Panc1 (cell line): ENCODE measurements around the gene SLC25A39. TPM values are rescaled to one million over a fixed set of nuclear protein-coding genes. Genes with fewer than 3 reads are reported as not detected.

Experiments
- ATAC-seq: fragments of 200-7000 bp; cut with Tn5 transposase; 2 replicates; pipeline ENCODE4 v1.9.1; 2020; ENCODE audit warnings: mild to moderate bottlenecking, moderate library complexity
- BruUV-seq: library from RNA; stranded (reverse); fragments of 400-500 nt; replicated peaks from 2 replicates; lab custom pipeline; 2021; lab: Mats Ljungman, UMichigan
- CTCF ChIA-PET: fragments of 300-600 bp; sonication (Branson Sonifier 250); formaldehyde crosslinking; loops from one replicate; lab custom pipeline; 2022; ENCODE audit warnings: antibody characterized with exemption; lab: Charles Lee
- POLR2A ChIA-PET: fragments of 300-600 bp; sonication (Branson Sonifier 250); formaldehyde crosslinking; loops from one replicate; lab custom pipeline; 2022; ENCODE audit warnings: antibody characterized with exemption; lab: Charles Lee
- DNase-seq: peaks from one replicate; pipeline ENCODE4 v3.0.0-alpha.2; 2010; ENCODE audit warnings: low read depth, low spot score
- H3K27ac ChIP-seq: 2 replicates; pipeline ENCODE4 v1.5.1; 2011; ENCODE audit warnings: mild to moderate bottlenecking, low read length, inconsistent platforms
- H3K27me3 ChIP-seq: fragments of 200-500 bp; sonication (Bioruptor generic); 2 replicates; pipeline ENCODE4 v1.6.0; 2014; ENCODE audit warnings: low read length, inconsistent platforms; ENCODE audit not compliant: control insufficient read depth, insufficient read depth
- H3K36me3 ChIP-seq: fragments of 200-500 bp; sonication (Bioruptor generic); 2 replicates; pipeline ENCODE4 v1.5.1; 2014; ENCODE audit warnings: inconsistent platforms, mild to moderate bottlenecking, low read length, moderate library complexity; ENCODE audit not compliant: control insufficient read depth, insufficient read depth
- H3K4me1 ChIP-seq: 2 replicates; pipeline ENCODE4 v1.5.1; 2011; ENCODE audit warnings: inconsistent platforms, mild to moderate bottlenecking, low read length, moderate library complexity; ENCODE audit not compliant: control insufficient read depth, insufficient read depth
- H3K4me3 ChIP-seq, 2 experiments: 2 replicates each; pipeline ENCODE4 v1.5.1; 2011 to 2012; ENCODE audit warnings: low read depth in 2 of 2, low read length in 2 of 2, mild to moderate bottlenecking in 2 of 2, inconsistent platforms in 1 of 2, moderate library complexity in 1 of 2
- H3K9me3 ChIP-seq: fragments of 200-500 bp; sonication (Bioruptor generic); 2 replicates; pipeline ENCODE4 v1.5.1; 2014; ENCODE audit warnings: low read depth, mild to moderate bottlenecking, inconsistent platforms, low read length, moderate library complexity; ENCODE audit not compliant: control insufficient read depth, insufficient read depth
- POLR2AphosphoS5 ChIP-seq: IDR thresholded peaks from 2 replicates; pipeline ENCODE4 v1.6.1; 2012; ENCODE audit warnings: mild to moderate bottlenecking, low read depth, low read length, moderate library complexity
- SIN3A ChIP-seq: IDR thresholded peaks from 2 replicates; pipeline ENCODE4 v1.6.1; 2012; ENCODE audit warnings: low read depth, mild to moderate bottlenecking, low read length, moderate library complexity, borderline replicate concordance; ENCODE audit not compliant: insufficient read depth
- TCF7L2 ChIP-seq: IDR thresholded peaks from 2 replicates; pipeline ENCODE4 v1.6.1; 2011; ENCODE audit warnings: mild to moderate bottlenecking, low read depth, low read length, inconsistent platforms
- in situ Hi-C: cut with HindIII; loops from 2 replicates; pipeline ENCODE4 v1.10.0; 2016; ENCODE audit warnings: low sequenced_read_pairs, low pct_unique_long_range_greater_than_20kb
- intact Hi-C: fragments of 100-400 bp; cut with micrococcal nuclease; formaldehyde crosslinking; loops from one replicate; pipeline ENCODE4 v1.10.0; 2022; ENCODE audit not compliant: unreplicated experiment
- total RNA-seq: library from RNA; stranded (reverse); gene quantifications from one replicate; pipeline ENCODE4 v1.2.1, GENCODE V29; 2021; ENCODE audit not compliant: unreplicated experiment
- TF ChIP-seq, protein P1 (sequence below), 2 experiments: IDR thresholded peaks; 2 replicates each; pipeline ENCODE4 v1.6.1; 2011 to 2012; ENCODE audit warnings: low read depth in 2 of 2, control low read depth in 1 of 2, low read length in 1 of 2, mild to moderate bottlenecking in 1 of 2, moderate library complexity in 1 of 2; ENCODE audit not compliant: insufficient read depth in 1 of 2
- TF ChIP-seq, protein P2 (sequence below): fragments of 450-650 bp; IDR thresholded peaks from 2 replicates; pipeline ENCODE4 v1.5.1; 2017; ENCODE audit warnings: mild to moderate bottlenecking

The SLC25A39 gene
- total RNA-seq, 1 experiment from 2014 or later = 138 TPM

- H3K4me1 ChIP-seq = no peaks in the 10 kb centered on the region; the same call in none of the 2 replicates
- H3K9me3 ChIP-seq = no peaks in the 10 kb centered on the region
- no peak overlapping the region for H3K27ac ChIP-seq
- TF ChIP-seq TCF7L2 = no peak
- TF ChIP-seq, protein P1, sequence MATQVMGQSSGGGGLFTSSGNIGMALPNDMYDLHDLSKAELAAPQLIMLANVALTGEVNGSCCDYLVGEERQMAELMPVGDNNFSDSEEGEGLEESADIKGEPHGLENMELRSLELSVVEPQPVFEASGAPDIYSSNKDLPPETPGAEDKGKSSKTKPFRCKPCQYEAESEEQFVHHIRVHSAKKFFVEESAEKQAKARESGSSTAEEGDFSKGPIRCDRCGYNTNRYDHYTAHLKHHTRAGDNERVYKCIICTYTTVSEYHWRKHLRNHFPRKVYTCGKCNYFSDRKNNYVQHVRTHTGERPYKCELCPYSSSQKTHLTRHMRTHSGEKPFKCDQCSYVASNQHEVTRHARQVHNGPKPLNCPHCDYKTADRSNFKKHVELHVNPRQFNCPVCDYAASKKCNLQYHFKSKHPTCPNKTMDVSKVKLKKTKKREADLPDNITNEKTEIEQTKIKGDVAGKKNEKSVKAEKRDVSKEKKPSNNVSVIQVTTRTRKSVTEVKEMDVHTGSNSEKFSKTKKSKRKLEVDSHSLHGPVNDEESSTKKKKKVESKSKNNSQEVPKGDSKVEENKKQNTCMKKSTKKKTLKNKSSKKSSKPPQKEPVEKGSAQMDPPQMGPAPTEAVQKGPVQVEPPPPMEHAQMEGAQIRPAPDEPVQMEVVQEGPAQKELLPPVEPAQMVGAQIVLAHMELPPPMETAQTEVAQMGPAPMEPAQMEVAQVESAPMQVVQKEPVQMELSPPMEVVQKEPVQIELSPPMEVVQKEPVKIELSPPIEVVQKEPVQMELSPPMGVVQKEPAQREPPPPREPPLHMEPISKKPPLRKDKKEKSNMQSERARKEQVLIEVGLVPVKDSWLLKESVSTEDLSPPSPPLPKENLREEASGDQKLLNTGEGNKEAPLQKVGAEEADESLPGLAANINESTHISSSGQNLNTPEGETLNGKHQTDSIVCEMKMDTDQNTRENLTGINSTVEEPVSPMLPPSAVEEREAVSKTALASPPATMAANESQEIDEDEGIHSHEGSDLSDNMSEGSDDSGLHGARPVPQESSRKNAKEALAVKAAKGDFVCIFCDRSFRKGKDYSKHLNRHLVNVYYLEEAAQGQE (IDR thresholded peaks at IDR 0.05; ENCODE audit: insufficient read depth in 1 of 2, low read depth in 2 of 2, low read length in 1 of 2) = no peak
- TF ChIP-seq, protein P2, sequence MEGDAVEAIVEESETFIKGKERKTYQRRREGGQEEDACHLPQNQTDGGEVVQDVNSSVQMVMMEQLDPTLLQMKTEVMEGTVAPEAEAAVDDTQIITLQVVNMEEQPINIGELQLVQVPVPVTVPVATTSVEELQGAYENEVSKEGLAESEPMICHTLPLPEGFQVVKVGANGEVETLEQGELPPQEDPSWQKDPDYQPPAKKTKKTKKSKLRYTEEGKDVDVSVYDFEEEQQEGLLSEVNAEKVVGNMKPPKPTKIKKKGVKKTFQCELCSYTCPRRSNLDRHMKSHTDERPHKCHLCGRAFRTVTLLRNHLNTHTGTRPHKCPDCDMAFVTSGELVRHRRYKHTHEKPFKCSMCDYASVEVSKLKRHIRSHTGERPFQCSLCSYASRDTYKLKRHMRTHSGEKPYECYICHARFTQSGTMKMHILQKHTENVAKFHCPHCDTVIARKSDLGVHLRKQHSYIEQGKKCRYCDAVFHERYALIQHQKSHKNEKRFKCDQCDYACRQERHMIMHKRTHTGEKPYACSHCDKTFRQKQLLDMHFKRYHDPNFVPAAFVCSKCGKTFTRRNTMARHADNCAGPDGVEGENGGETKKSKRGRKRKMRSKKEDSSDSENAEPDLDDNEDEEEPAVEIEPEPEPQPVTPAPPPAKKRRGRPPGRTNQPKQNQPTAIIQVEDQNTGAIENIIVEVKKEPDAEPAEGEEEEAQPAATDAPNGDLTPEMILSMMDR = no peak
- no peak for TF ChIP-seq POLR2AphosphoS5
- TF ChIP-seq SIN3A = no peak
- ChIA-PET POLR2A (no interaction called here), CTCF (no interaction called here)
- in situ Hi-C loops (no loop called here), intact Hi-C loops (no loop called here)
- H3K36me3 ChIP-seq = no peaks in the 10 kb centered on the region
- ATAC-seq = peak; percentile 42
- BruUV-seq = no TSS peak
- DNase-seq = no peak
- H3K4me3 ChIP-seq = no peak overlapping the region
- no peaks in the 10 kb centered on the region for H3K27me3 ChIP-seq
Observed at GRCh38 chr17:44272321-44272951, 52.2 kb downstream of the SLC25A39 start.

Other genes starting within 250 kb of the SLC25A39 start
- 11.5 TPM for gene HDAC5, start 201.2 kb downstream of the SLC25A39 start, total RNA-seq
- gene HROB, start 182.9 kb downstream of the SLC25A39 start, total RNA-seq = 7.8 TPM
- gene ASB16, start 154.1 kb downstream of the SLC25A39 start, total RNA-seq = not detected
- gene TMUB2, start 137.9 kb downstream of the SLC25A39 start, total RNA-seq = 30.7 TPM
- 69.8 TPM for gene ATXN7L3, start 124.9 kb downstream of the SLC25A39 start, total RNA-seq
- gene UBTF, start 105.1 kb downstream of the SLC25A39 start, total RNA-seq = 116 TPM
- not detected for gene SLC4A1, start 56.7 kb downstream of the SLC25A39 start, total RNA-seq
- gene RUNDC3A, start 16.2 kb downstream of the SLC25A39 start, total RNA-seq = 3.6 TPM
- gene GRN, start 20.5 kb upstream of the SLC25A39 start, total RNA-seq = 304 TPM
- gene FAM171A2, start 39.0 kb upstream of the SLC25A39 start, total RNA-seq = 7.6 TPM
- 2.4 TPM for gene ITGA2B, start 64.8 kb upstream of the SLC25A39 start, total RNA-seq
- 30.8 TPM for gene GPATCH8, start 178.6 kb upstream of the SLC25A39 start, total RNA-seq
- 35.4 TPM for gene FZD2, start 232.7 kb upstream of the SLC25A39 start, total RNA-seq